ENCODE results near the gene SENP3. TPM values are rescaled to one million over a fixed set of nuclear protein-coding genes. Genes with fewer than 3 reads are reported as not detected.

Gene SENP3
- total RNA-seq, 1 experiment from 2014 or later: 30.2 TPM

DNA sequence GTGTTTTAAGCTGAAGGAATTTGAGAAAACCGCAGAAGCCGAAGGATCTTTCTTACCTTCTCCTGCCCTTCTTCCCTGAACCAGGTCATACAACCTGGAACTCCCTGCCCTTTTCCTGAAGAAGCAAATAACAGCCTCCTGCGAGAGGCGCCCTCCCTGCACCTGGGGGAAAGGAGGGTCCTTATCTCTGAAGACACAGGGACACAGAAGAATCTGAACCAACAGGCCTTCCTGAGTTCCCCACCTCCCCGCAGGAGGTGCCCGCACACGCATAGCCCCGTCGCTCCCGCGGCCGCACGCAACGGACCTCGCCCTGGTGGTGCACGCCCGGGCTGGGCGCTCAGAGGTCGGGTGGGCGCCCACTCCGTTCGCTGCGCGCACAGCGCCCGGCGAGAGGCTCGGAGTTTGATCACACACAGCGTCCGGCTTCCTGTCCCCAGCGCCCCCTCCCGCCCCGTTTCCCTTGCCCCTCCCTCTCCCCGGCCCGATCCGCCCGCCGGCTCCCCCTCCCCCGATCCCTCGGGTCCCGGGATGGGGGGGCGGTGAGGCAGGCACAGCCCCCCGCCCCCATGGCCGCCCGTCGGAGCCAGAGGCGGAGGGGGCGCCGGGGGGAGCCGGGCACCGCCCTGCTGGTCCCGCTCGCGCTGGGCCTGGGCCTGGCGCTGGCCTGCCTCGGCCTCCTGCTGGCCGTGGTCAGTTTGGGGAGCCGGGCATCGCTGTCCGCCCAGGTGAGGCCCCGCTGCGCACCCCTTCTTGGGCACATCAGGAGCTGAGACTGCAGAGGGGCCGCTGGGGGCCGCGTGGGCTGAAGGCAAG is 12.9 kb upstream of the SENP3 start, which contains the start of gene TNFSF12:
Gene TNFSF12 (plus strand): TSS at position 474 of the 816 bp plus-strand sequence. CDS start 96 bp downstream, at position 570.
- intact Hi-C loops (cut with micrococcal nuclease; ENCODE audit: unreplicated experiment): no loop called here
- no peak for DNase-seq

DNA sequence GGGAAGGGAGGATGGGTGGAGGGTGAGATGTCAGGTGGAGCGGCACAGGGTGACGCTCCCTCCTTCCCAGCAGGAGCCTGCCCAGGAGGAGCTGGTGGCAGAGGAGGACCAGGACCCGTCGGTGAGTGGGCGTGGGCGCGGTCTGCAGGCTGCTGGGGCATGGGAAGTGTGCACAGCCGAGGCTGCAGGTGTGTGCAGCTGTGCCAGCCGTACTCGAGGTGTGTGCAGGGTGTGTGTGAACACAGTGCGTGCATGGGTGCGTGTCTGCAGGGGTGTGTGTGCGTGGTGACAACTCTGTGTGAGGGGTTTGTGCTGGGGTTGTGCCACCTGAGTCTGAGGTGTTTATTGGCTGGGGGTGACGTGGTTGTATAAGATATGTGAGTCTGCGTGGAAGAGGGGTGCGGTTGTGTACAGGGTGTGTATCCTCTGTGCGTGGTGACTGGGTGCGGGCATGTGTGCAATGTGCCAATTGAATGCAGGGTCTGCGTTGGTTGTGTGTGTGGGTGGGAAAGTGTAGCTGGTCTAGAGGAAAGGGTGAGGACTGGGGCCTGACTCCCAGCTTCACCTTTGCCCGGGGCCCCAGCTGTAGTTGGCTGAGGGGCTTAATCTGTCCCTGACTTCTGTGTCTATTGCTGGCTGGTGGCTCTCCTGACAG is 12.2 kb upstream of the SENP3 start:
- intact Hi-C loops (cut with micrococcal nuclease; ENCODE audit: unreplicated experiment): no loop called here
- H3K9me3 Mint-ChIP-seq (ENCODE audit: unreplicated experiment): no peaks in the 10 kb centered on the region
- H3K27me3 ChIP-seq (replicated peaks; ENCODE audit: control insufficient read depth, insufficient read depth, low read length): no peaks in the 10 kb centered on the region
- CTCF ChIA-PET: no interaction called here
- H3K27me3 Mint-ChIP-seq (ENCODE audit: insufficient read depth, unreplicated experiment): no peaks in the 10 kb centered on the region
- BruUV-seq (replicated peaks): no TSS peak
- no peak overlapping the region for H3K4me3 Mint-ChIP-seq (ENCODE audit: unreplicated experiment)
- H3K9me3 ChIP-seq: no peaks in the 10 kb centered on the region
- H3K36me3 Mint-ChIP-seq (ENCODE audit: insufficient read depth, unreplicated experiment): peaks cover 5% of the 10 kb centered on the region
- no peak overlapping the region for H3K4me3 ChIP-seq (ENCODE audit: low read depth, low read length)
- H3K4me1 Mint-ChIP-seq (ENCODE audit: low read depth, unreplicated experiment): peaks cover 10% of the 10 kb centered on the region
- no peak for DNase-seq
- H3K27ac Mint-ChIP-seq (ENCODE audit: unreplicated experiment): no peak overlapping the region
- no peaks in the 10 kb centered on the region for H3K36me3 ChIP-seq (ENCODE audit: control insufficient read depth, insufficient read depth, low read length)
- TF ChIP-seq, protein P1, sequence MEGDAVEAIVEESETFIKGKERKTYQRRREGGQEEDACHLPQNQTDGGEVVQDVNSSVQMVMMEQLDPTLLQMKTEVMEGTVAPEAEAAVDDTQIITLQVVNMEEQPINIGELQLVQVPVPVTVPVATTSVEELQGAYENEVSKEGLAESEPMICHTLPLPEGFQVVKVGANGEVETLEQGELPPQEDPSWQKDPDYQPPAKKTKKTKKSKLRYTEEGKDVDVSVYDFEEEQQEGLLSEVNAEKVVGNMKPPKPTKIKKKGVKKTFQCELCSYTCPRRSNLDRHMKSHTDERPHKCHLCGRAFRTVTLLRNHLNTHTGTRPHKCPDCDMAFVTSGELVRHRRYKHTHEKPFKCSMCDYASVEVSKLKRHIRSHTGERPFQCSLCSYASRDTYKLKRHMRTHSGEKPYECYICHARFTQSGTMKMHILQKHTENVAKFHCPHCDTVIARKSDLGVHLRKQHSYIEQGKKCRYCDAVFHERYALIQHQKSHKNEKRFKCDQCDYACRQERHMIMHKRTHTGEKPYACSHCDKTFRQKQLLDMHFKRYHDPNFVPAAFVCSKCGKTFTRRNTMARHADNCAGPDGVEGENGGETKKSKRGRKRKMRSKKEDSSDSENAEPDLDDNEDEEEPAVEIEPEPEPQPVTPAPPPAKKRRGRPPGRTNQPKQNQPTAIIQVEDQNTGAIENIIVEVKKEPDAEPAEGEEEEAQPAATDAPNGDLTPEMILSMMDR (IDR thresholded peaks at IDR 0.05; ENCODE audit: insufficient read depth in 1 of 2, low read depth in 1 of 2, low read length in 1 of 2, severe bottlenecking in 1 of 2, unreplicated experiment in 1 of 2): no peak
- peaks cover 4% of the 10 kb centered on the region; the same call in 1 of the 2 replicates for H3K4me1 ChIP-seq
- POLR2A ChIA-PET: no interaction called here

More for the DNA sequence above, 12.9 kb upstream of the SENP3 start, which contains the start of gene TNFSF12:
- CTCF ChIA-PET: no interaction called here
- Histone ChIP-seq H3K27me3 (replicated peaks; ENCODE audit: control insufficient read depth, insufficient read depth, low read length) (no peaks in the 10 kb centered on the region), H3K9me3 (no peaks in the 10 kb centered on the region), H3K4me3 (ENCODE audit: low read depth, low read length) (no peak within 1 kb of the TSS), H3K36me3 (ENCODE audit: control insufficient read depth, insufficient read depth, low read length) (no peaks in the 10 kb centered on the region), H3K4me1 (peaks cover 4% of the 10 kb centered on the region; the same call in 1 of the 2 replicates)
- no peak within 1 kb of the TSS for H3K27ac Mint-ChIP-seq (ENCODE audit: unreplicated experiment)
- POLR2A ChIA-PET: interaction anchor here (0.6 kb wide), 1 partner anchor 13 kb away, joined by 3 read pairs; no protein-coding TSS in a partner anchor
- TF ChIP-seq, protein P1 (IDR thresholded peaks at IDR 0.05; ENCODE audit: insufficient read depth in 1 of 2, low read depth in 1 of 2, low read length in 1 of 2, severe bottlenecking in 1 of 2, unreplicated experiment in 1 of 2): no peak
- H3K4me1 Mint-ChIP-seq (ENCODE audit: low read depth, unreplicated experiment): peaks cover 10% of the 10 kb centered on the region
- no peak within 1 kb of the TSS for H3K4me3 Mint-ChIP-seq (ENCODE audit: unreplicated experiment)
- no TSS peak for BruUV-seq (replicated peaks)
- no peaks in the 10 kb centered on the region for H3K27me3 Mint-ChIP-seq (ENCODE audit: insufficient read depth, unreplicated experiment)
- H3K36me3 Mint-ChIP-seq (ENCODE audit: insufficient read depth, unreplicated experiment): peaks cover 5% of the 10 kb centered on the region
- H3K9me3 Mint-ChIP-seq (ENCODE audit: unreplicated experiment): no peaks in the 10 kb centered on the region

DNA sequence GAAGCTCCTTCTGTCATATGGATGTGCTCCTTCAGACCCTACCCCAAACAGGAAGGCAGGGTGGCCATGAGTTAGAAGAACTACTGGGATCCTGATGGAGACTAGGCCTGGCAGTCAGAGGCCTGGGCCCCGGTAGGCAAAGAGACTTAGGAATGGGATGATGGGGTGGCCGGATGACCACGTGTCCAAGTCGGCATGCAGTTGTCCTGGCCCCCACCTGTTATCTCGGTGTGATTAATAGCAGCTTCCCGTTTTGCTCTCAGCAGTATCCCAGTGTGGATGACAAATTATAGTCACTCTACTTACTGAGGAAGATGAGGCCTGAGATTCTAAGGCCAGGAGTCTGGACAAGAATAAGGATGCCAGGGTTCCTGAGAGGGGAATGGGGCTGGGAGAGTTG is 11.4 kb upstream of the SENP3 start:
- CTCF ChIA-PET: no interaction called here
- Histone ChIP-seq H3K27me3 (replicated peaks; ENCODE audit: control insufficient read depth, insufficient read depth, low read length) (no peaks in the 10 kb centered on the region), H3K4me3 (ENCODE audit: low read depth, low read length) (no peak overlapping the region), H3K4me1 (peaks cover 4% of the 10 kb centered on the region; the same call in 1 of the 2 replicates), H3K36me3 (ENCODE audit: control insufficient read depth, insufficient read depth, low read length) (no peaks in the 10 kb centered on the region), H3K9me3 (no peaks in the 10 kb centered on the region)
- no peak for DNase-seq
- Mint-ChIP-seq H3K4me3 (ENCODE audit: unreplicated experiment) (no peak overlapping the region), H3K27me3 (ENCODE audit: insufficient read depth, unreplicated experiment) (no peaks in the 10 kb centered on the region), H3K4me1 (ENCODE audit: low read depth, unreplicated experiment) (peaks cover 13% of the 10 kb centered on the region), H3K9me3 (ENCODE audit: unreplicated experiment) (no peaks in the 10 kb centered on the region), H3K27ac (ENCODE audit: unreplicated experiment) (no peak overlapping the region), H3K36me3 (ENCODE audit: insufficient read depth, unreplicated experiment) (peaks cover 9% of the 10 kb centered on the region)
- intact Hi-C loops (cut with micrococcal nuclease; ENCODE audit: unreplicated experiment): no loop called here
- POLR2A ChIA-PET: no interaction called here
- TF ChIP-seq, protein P1 (IDR thresholded peaks at IDR 0.05; ENCODE audit: insufficient read depth in 1 of 2, low read depth in 1 of 2, low read length in 1 of 2, severe bottlenecking in 1 of 2, unreplicated experiment in 1 of 2): no peak
- no TSS peak for BruUV-seq (replicated peaks)

Measured in Caco-2 (cell line).